Measurements from ENCODE around the gene PRKG1. TPM values are rescaled to one million over a fixed set of nuclear protein-coding genes. Genes with fewer than 3 reads are reported as not detected.

PRKG1 gene
- total RNA-seq, 1 experiment from 2014 or later: 0.09 TPM

DNA sequence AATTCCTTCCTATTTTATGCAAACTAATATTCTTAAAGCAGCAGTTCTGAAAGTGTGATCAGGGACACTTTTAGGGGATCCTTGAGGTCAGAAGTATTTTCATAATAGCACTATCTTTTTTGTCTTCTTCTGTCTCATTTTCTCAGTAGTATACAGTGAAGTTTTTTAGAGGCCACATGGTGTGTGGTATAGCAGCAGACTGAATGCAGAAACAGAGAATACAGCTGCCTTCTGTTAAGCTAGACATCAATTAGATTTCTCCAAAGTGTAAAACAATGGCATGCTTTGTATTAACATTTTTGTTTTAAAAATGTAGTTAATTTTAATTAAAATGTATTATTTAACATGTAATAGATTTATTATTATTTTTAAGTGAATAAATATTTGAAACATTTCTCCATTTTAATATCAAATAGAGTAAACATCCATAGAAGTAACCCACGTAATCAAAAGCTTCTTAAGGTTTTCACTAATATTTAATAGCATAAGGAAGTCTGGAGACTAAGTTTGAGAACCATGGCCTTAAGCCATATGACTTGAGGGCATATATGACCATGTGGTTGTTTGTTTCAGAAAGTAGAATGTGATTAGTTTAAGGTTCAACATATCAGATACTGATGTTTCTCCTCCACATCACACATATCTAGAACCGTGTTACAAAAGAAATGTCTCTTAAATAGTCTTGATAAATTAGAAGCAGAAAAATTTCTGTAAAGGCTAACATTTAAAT is 94.0 kb downstream of the PRKG1 start:
- H3K4me3 Mint-ChIP-seq (ENCODE audit: unreplicated experiment): no peak overlapping the region
- CTCF ChIA-PET: no interaction called here
- H3K4me1 Mint-ChIP-seq (ENCODE audit: low read depth, unreplicated experiment): no peaks in the 10 kb centered on the region
- BruUV-seq (replicated peaks): no TSS peak
- POLR2A ChIA-PET: no interaction called here
- no peaks in the 10 kb centered on the region for H3K9me3 ChIP-seq
- no peaks in the 10 kb centered on the region for H3K9me3 Mint-ChIP-seq (ENCODE audit: unreplicated experiment)
- TF ChIP-seq CTCF (IDR thresholded peaks at IDR 0.05; ENCODE audit: insufficient read depth in 1 of 2, low read depth in 1 of 2, low read length in 1 of 2, severe bottlenecking in 1 of 2, unreplicated experiment in 1 of 2): no peak
- peaks cover 6% of the 10 kb centered on the region for H3K27me3 Mint-ChIP-seq (ENCODE audit: insufficient read depth, unreplicated experiment)
- H3K36me3 Mint-ChIP-seq (ENCODE audit: insufficient read depth, unreplicated experiment): no peaks in the 10 kb centered on the region
- no peak for DNase-seq
- no peak overlapping the region for H3K4me3 ChIP-seq (ENCODE audit: low read depth, low read length)
- H3K27me3 ChIP-seq (replicated peaks; ENCODE audit: control insufficient read depth, insufficient read depth, low read length): no peaks in the 10 kb centered on the region
- intact Hi-C loops (cut with micrococcal nuclease; ENCODE audit: unreplicated experiment): no loop called here
- H3K4me1 ChIP-seq: no peaks in the 10 kb centered on the region
- H3K36me3 ChIP-seq (ENCODE audit: control insufficient read depth, insufficient read depth, low read length): no peaks in the 10 kb centered on the region
- H3K27ac Mint-ChIP-seq (ENCODE audit: unreplicated experiment): no peak overlapping the region

DNA sequence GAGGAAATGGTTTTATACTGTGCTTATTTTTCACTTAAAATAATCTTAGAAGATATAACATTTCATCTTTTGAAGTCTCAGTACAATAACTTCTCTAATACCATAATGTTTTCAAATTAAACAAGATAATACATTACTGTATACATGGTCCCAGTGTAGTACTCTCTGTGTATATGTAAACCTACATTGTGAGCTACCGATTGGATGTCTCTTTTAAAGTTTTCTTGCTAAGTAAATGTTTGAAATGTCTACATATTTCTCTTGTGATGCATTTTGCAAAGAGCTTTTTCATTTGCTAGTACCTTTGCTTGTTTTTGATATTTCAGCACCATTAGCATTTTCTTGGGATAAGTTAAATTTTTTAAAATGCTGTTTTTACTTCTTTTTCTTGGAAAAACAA is 94.8 kb downstream of the PRKG1 start:
- no TSS peak for BruUV-seq (replicated peaks)
- H3K27me3 Mint-ChIP-seq (ENCODE audit: insufficient read depth, unreplicated experiment): peaks cover 6% of the 10 kb centered on the region
- H3K4me3 Mint-ChIP-seq (ENCODE audit: unreplicated experiment): no peak overlapping the region
- no peaks in the 10 kb centered on the region for H3K36me3 ChIP-seq (ENCODE audit: control insufficient read depth, insufficient read depth, low read length)
- intact Hi-C loops (cut with micrococcal nuclease; ENCODE audit: unreplicated experiment): no loop called here
- no peaks in the 10 kb centered on the region for H3K27me3 ChIP-seq (replicated peaks; ENCODE audit: control insufficient read depth, insufficient read depth, low read length)
- H3K4me1 Mint-ChIP-seq (ENCODE audit: low read depth, unreplicated experiment): no peaks in the 10 kb centered on the region
- H3K4me1 ChIP-seq: no peaks in the 10 kb centered on the region
- ChIA-PET POLR2A (no interaction called here), CTCF (no interaction called here)
- no peaks in the 10 kb centered on the region for H3K36me3 Mint-ChIP-seq (ENCODE audit: insufficient read depth, unreplicated experiment)
- H3K4me3 ChIP-seq (ENCODE audit: low read depth, low read length): no peak overlapping the region
- no peak for TF ChIP-seq CTCF (IDR thresholded peaks at IDR 0.05; ENCODE audit: insufficient read depth in 1 of 2, low read depth in 1 of 2, low read length in 1 of 2, severe bottlenecking in 1 of 2, unreplicated experiment in 1 of 2)
- no peak for DNase-seq
- H3K27ac Mint-ChIP-seq (ENCODE audit: unreplicated experiment): no peak overlapping the region
- H3K9me3 Mint-ChIP-seq (ENCODE audit: unreplicated experiment): no peaks in the 10 kb centered on the region
- H3K9me3 ChIP-seq: no peaks in the 10 kb centered on the region

DNA sequence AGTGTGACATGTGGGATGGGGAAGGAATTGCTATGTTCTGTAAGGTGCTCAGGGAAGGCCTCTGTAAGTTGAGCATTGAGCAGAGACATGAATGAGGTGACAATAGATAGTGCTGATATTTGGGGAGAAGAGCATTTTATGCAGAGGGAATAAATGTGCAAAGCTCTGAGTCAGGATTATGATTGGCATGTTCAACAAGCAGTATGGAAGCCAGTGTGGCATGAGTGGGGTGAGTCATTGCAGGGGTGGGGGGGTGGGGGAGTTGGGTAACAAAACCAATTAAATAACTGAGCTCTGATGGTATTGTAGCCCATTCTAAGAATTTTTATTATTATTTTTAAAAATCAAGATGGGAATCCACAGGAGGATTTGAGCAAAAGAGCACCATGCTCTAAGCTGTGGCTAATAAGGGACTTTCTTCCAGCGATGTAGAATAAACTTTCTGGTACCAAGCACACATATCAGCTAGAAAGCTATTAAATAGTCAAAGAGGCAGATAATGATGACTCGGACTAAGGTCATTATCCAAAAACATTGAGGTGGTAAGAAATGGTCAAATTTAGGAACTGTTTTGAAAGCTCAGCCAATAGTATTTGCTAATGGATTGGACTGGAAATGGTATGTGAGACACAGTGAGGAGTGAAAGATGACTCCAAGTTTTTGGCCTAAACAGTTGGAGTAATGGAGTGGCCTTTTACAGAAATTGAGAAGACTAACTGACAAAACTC is 96.4 kb downstream of the PRKG1 start:
- Mint-ChIP-seq H3K36me3 (ENCODE audit: insufficient read depth, unreplicated experiment) (no peaks in the 10 kb centered on the region), H3K27me3 (ENCODE audit: insufficient read depth, unreplicated experiment) (peaks cover 6% of the 10 kb centered on the region), H3K9me3 (ENCODE audit: unreplicated experiment) (no peaks in the 10 kb centered on the region), H3K4me3 (ENCODE audit: unreplicated experiment) (no peak overlapping the region), H3K27ac (ENCODE audit: unreplicated experiment) (no peak overlapping the region), H3K4me1 (ENCODE audit: low read depth, unreplicated experiment) (no peaks in the 10 kb centered on the region)
- Histone ChIP-seq H3K4me1 (no peaks in the 10 kb centered on the region), H3K27me3 (replicated peaks; ENCODE audit: control insufficient read depth, insufficient read depth, low read length) (no peaks in the 10 kb centered on the region), H3K36me3 (ENCODE audit: control insufficient read depth, insufficient read depth, low read length) (no peaks in the 10 kb centered on the region), H3K9me3 (no peaks in the 10 kb centered on the region), H3K4me3 (ENCODE audit: low read depth, low read length) (no peak overlapping the region)
- BruUV-seq (replicated peaks): no TSS peak
- CTCF ChIA-PET: no interaction called here
- DNase-seq: no peak
- POLR2A ChIA-PET: no interaction called here
- intact Hi-C loops (cut with micrococcal nuclease; ENCODE audit: unreplicated experiment): no loop called here
- no peak for TF ChIP-seq CTCF (IDR thresholded peaks at IDR 0.05; ENCODE audit: insufficient read depth in 1 of 2, low read depth in 1 of 2, low read length in 1 of 2, severe bottlenecking in 1 of 2, unreplicated experiment in 1 of 2)

All from Caco-2 (cell line).